ENCODE measurements around the gene GMPR.

Gene GMPR

GRCh38 chr6:16217156-16217721 is 21.1 kb upstream of the GMPR start:
- H3K9me3 ChIP-seq (ENCODE audit: insufficient read depth, low read depth, low read length), result no peaks in the 10 kb centered on the region
- no peaks in the 10 kb centered on the region for H3K79me2 ChIP-seq (ENCODE audit: insufficient read depth, low read length)
- no peaks in the 10 kb centered on the region for H3K9me2 ChIP-seq (replicated peaks; ENCODE audit: low read depth, low read length)
- H3K36me3 ChIP-seq (ENCODE audit: insufficient read depth, low read length), result no peaks in the 10 kb centered on the region
- TF ChIP-seq CTCF (conservative IDR thresholded peaks at IDR 0.05; ENCODE audit: low read length), result no peak
- no peak for TF ChIP-seq EZH2phosphoT487 (IDR thresholded peaks at IDR 0.05; ENCODE audit: borderline replicate concordance)
- H3K4me1 ChIP-seq (ENCODE audit: insufficient read depth, low read length, poor library complexity, severe bottlenecking), result peaks cover 15% of the 10 kb centered on the region
- peaks cover 5% of the 10 kb centered on the region; the same call in 1 of the 2 replicates for H3F3A ChIP-seq (ENCODE audit: low read depth)
- no peak overlapping the region for H3K9ac ChIP-seq (ENCODE audit: low read depth, low read length, poor library complexity, severe bottlenecking)
- no peak overlapping the region for H3K4me2 ChIP-seq (ENCODE audit: low read depth, low read length, poor library complexity, severe bottlenecking)
- no peak overlapping the region for H2AFZ ChIP-seq (ENCODE audit: low read length)
- no peak overlapping the region for H3K4me3 ChIP-seq (ENCODE audit: low read length, poor library complexity, severe bottlenecking)
- no peaks in the 10 kb centered on the region for H4K20me1 ChIP-seq (ENCODE audit: insufficient read depth, low read length, poor library complexity, severe bottlenecking)
- no peaks in the 10 kb centered on the region for H3K27me3 ChIP-seq (ENCODE audit: insufficient read depth, low read length, poor library complexity, severe bottlenecking)

DNA sequence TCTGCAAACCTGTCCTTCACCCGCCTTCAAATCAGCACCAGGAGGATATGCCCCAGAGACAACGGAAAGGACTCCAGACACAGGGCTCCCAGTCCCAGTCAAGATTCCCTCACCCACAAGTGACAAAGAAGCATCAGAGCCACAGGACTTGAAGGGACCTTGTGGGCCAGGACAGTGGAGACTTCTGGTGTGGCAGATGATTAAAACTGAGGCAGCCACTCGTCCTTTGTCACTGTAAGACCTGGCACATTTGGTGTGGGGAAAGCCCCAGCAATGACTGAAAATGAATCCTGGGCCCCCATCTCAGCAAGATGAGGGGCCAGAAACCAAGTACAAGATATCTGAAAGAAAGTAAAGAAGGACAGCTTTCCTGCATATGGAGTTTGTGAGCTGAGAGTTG is 15.6 kb upstream of the GMPR start:
- Histone ChIP-seq H3K9ac (ENCODE audit: low read depth, low read length, poor library complexity, severe bottlenecking) (no peak overlapping the region), H3K79me2 (ENCODE audit: insufficient read depth, low read length) (no peaks in the 10 kb centered on the region), H3K4me3 (ENCODE audit: low read length, poor library complexity, severe bottlenecking) (no peak overlapping the region), H2AFZ (ENCODE audit: low read length) (peak overlapping the region; percentile 10; the same call in 1 of the 2 replicates), H3K4me1 (ENCODE audit: insufficient read depth, low read length, poor library complexity, severe bottlenecking) (peaks cover 3% of the 10 kb centered on the region), H4K20me1 (ENCODE audit: insufficient read depth, low read length, poor library complexity, severe bottlenecking) (no peaks in the 10 kb centered on the region), H3F3A (ENCODE audit: low read depth) (no peaks in the 10 kb centered on the region), H3K9me3 (ENCODE audit: insufficient read depth, low read depth, low read length) (no peaks in the 10 kb centered on the region), H3K4me2 (ENCODE audit: low read depth, low read length, poor library complexity, severe bottlenecking) (no peak overlapping the region), H3K36me3 (ENCODE audit: insufficient read depth, low read length) (no peaks in the 10 kb centered on the region), H3K27me3 (ENCODE audit: insufficient read depth, low read length, poor library complexity, severe bottlenecking) (no peaks in the 10 kb centered on the region), H3K9me2 (replicated peaks; ENCODE audit: low read depth, low read length) (no peaks in the 10 kb centered on the region)
- no peak for TF ChIP-seq CTCF (conservative IDR thresholded peaks at IDR 0.05; ENCODE audit: low read length)
- TF ChIP-seq EZH2phosphoT487 (IDR thresholded peaks at IDR 0.05; ENCODE audit: borderline replicate concordance), result no peak

DNA sequence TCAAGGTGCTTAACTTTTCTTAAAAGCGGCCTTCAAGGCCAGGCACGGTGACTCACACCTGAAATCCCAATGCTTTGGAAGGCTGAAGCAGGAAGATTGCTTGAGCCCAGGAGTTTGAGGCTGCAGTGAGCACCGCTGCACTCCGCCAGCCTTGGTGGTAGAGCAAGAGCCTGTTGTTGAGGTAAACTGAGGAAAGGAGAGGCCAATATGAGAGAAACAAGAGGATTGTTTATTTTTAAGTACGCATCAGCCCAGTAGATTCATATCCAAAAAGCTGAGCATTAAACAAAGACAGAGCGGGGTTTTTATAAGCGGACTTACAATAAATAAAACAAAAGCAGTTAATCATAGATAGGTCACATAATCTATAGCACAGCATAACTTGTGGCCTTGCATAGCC is 15.0 kb upstream of the GMPR start:
- H3K36me3 ChIP-seq (ENCODE audit: insufficient read depth, low read length), result no peaks in the 10 kb centered on the region
- TF ChIP-seq CTCF (conservative IDR thresholded peaks at IDR 0.05; ENCODE audit: low read length) (no peak), EZH2phosphoT487 (IDR thresholded peaks at IDR 0.05; ENCODE audit: borderline replicate concordance) (no peak)
- H3K9ac ChIP-seq (ENCODE audit: low read depth, low read length, poor library complexity, severe bottlenecking), result no peak overlapping the region
- no peaks in the 10 kb centered on the region for H3K79me2 ChIP-seq (ENCODE audit: insufficient read depth, low read length)
- no peaks in the 10 kb centered on the region for H3K9me3 ChIP-seq (ENCODE audit: insufficient read depth, low read depth, low read length)
- no peak overlapping the region for H2AFZ ChIP-seq (ENCODE audit: low read length)
- peaks cover 3% of the 10 kb centered on the region for H3K4me1 ChIP-seq (ENCODE audit: insufficient read depth, low read length, poor library complexity, severe bottlenecking)
- H3K9me2 ChIP-seq (replicated peaks; ENCODE audit: low read depth, low read length), result no peaks in the 10 kb centered on the region
- H3K27me3 ChIP-seq (ENCODE audit: insufficient read depth, low read length, poor library complexity, severe bottlenecking), result no peaks in the 10 kb centered on the region
- H4K20me1 ChIP-seq (ENCODE audit: insufficient read depth, low read length, poor library complexity, severe bottlenecking), result no peaks in the 10 kb centered on the region
- no peak overlapping the region for H3K4me2 ChIP-seq (ENCODE audit: low read depth, low read length, poor library complexity, severe bottlenecking)
- H3F3A ChIP-seq (ENCODE audit: low read depth), result no peaks in the 10 kb centered on the region
- no peak overlapping the region for H3K4me3 ChIP-seq (ENCODE audit: low read length, poor library complexity, severe bottlenecking)

Measured in Loucy (cell line).